HEK293 (cell line): ENCODE data around the gene TNIK.

Source experiments
- CTCF ChIA-PET: fragments of 350-600 bp; formaldehyde crosslinking; extraction: SDS; loops from one replicate; lab custom pipeline; 2021; ENCODE audit warnings: antibody characterized with exemption; lab: Yijun Ruan, JAX
- POLR2A ChIA-PET: fragments of 300-600 bp; formaldehyde crosslinking; extraction: SDS; loops from one replicate; lab custom pipeline; 2020; ENCODE audit warnings: antibody characterized with exemption, inconsistent platforms; lab: Yijun Ruan, JAX
- H3K27ac ChIP-seq: fragments of 200-500 bp; sonication (Bioruptor generic); 2 replicates; pipeline ENCODE4 v1.5.1; 2014; ENCODE audit warnings: low read depth, low read length, control low read depth, inconsistent platforms; ENCODE audit errors: extremely low read depth
- H3K36me3 ChIP-seq, 2 experiments: fragments of 200-500 bp in 1 of 2; sonication (Bioruptor generic) in 1 of 2; 1 replicate in 1 of 2; 2 replicates in 1 of 2; pipeline ENCODE4 v1.5.1; 2014 to 2017; ENCODE audit warnings: inconsistent platforms in 2 of 2, low read length in 2 of 2; ENCODE audit not compliant: control insufficient read depth in 2 of 2, insufficient read depth in 1 of 2
- H3K4me1 ChIP-seq: fragments of 200-500 bp; sonication (Bioruptor generic); 2 replicates; pipeline ENCODE4 v1.5.1; 2014; ENCODE audit warnings: mild to moderate bottlenecking, low read length, inconsistent platforms; ENCODE audit not compliant: control insufficient read depth, insufficient read depth
- H3K4me3 ChIP-seq: 2 replicates; pipeline ENCODE4 v1.5.1; 2011; ENCODE audit warnings: low read depth, mild to moderate bottlenecking, control low read depth, low read length, moderate library complexity
- H3K9me3 ChIP-seq: fragments of 200-500 bp; sonication (Bioruptor generic); 2 replicates; pipeline ENCODE4 v1.5.1; 2014; ENCODE audit warnings: low read depth, low read length, inconsistent platforms; ENCODE audit not compliant: control insufficient read depth, insufficient read depth
- GLIS2 ChIP-seq: fragments of 450-650 bp; formaldehyde crosslinking; IDR thresholded peaks from 2 replicates; pipeline ENCODE4 v1.5.1; 2016; ENCODE audit warnings: missing biosample characterization, missing genetic modification characterization
- HOXA7 ChIP-seq: sonication (generic); formaldehyde crosslinking; IDR thresholded peaks from 2 replicates; pipeline ENCODE4 v1.8.1; 2022; ENCODE audit warnings: missing genetic modification reagents, borderline replicate concordance
- KLF16 ChIP-seq: fragments of 450-650 bp; formaldehyde crosslinking; IDR thresholded peaks from 2 replicates; pipeline ENCODE4 v1.5.1; 2017; ENCODE audit warnings: missing biosample characterization, missing genetic modification characterization
- PBX3 ChIP-seq: sonication (generic); formaldehyde crosslinking; IDR thresholded peaks from 2 replicates; pipeline ENCODE4 v1.8.1; 2022; ENCODE audit warnings: mild to moderate bottlenecking, moderate library complexity, missing genetic modification reagents
- PRDM6 ChIP-seq: fragments of 450-650 bp; formaldehyde crosslinking; IDR thresholded peaks from 2 replicates; pipeline ENCODE4 v1.5.1; 2017; ENCODE audit warnings: missing biosample characterization, missing genetic modification characterization
- ZBTB6 ChIP-seq: fragments of 450-650 bp; formaldehyde crosslinking; IDR thresholded peaks from 2 replicates; pipeline ENCODE4 v1.5.1; 2017; ENCODE audit warnings: missing biosample characterization, missing genetic modification characterization
- ZFP37 ChIP-seq: fragments of 450-650 bp; formaldehyde crosslinking; IDR thresholded peaks from 2 replicates; pipeline ENCODE4 v1.5.1; 2016; ENCODE audit warnings: missing biosample characterization, missing genetic modification characterization
- ZNF121 ChIP-seq: fragments of 450-650 bp; formaldehyde crosslinking; IDR thresholded peaks from 2 replicates; pipeline ENCODE4 v1.5.1; 2016; ENCODE audit warnings: missing biosample characterization, missing genetic modification characterization
- ZNF174 ChIP-seq: fragments of 450-650 bp; formaldehyde crosslinking; IDR thresholded peaks from 2 replicates; pipeline ENCODE4 v1.5.0; 2017; ENCODE audit warnings: missing biosample characterization, mild to moderate bottlenecking, missing genetic modification characterization
- ZNF175 ChIP-seq: fragments of 450-650 bp; formaldehyde crosslinking; IDR thresholded peaks from 2 replicates; pipeline ENCODE4 v1.5.1; 2016; ENCODE audit warnings: missing biosample characterization, missing genetic modification characterization
- ZNF239 ChIP-seq: fragments of 450-650 bp; formaldehyde crosslinking; IDR thresholded peaks from 2 replicates; pipeline ENCODE4 v1.5.1; 2016; ENCODE audit warnings: missing biosample characterization, missing genetic modification characterization
- ZNF26 ChIP-seq: fragments of 450-650 bp; formaldehyde crosslinking; IDR thresholded peaks from 2 replicates; pipeline ENCODE4 v1.5.1; 2016; ENCODE audit warnings: missing biosample characterization, missing genetic modification characterization
- ZNF362 ChIP-seq: fragments of 450-650 bp; formaldehyde crosslinking; IDR thresholded peaks from 2 replicates; pipeline ENCODE4 v1.5.1; 2016; ENCODE audit warnings: missing biosample characterization, missing genetic modification characterization
- ZNF513 ChIP-seq: fragments of 450-650 bp; IDR thresholded peaks from 2 replicates; pipeline ENCODE4 v1.5.1; 2018; ENCODE audit warnings: missing biosample characterization, missing genetic modification characterization
- ZNF514 ChIP-seq: fragments of 450-650 bp; formaldehyde crosslinking; IDR thresholded peaks from 2 replicates; pipeline ENCODE4 v1.5.1; 2016; ENCODE audit warnings: missing biosample characterization, missing genetic modification characterization
- ZNF623 ChIP-seq: fragments of 450-650 bp; formaldehyde crosslinking; IDR thresholded peaks from 2 replicates; pipeline ENCODE4 v1.5.1; 2016; ENCODE audit warnings: missing biosample characterization, missing genetic modification characterization
- ZNF639 ChIP-seq: fragments of 450-650 bp; formaldehyde crosslinking; IDR thresholded peaks from 2 replicates; pipeline ENCODE4 v1.5.1; 2016; ENCODE audit warnings: missing biosample characterization, missing genetic modification characterization
- ZNF645 ChIP-seq: fragments of 450-650 bp; formaldehyde crosslinking; IDR thresholded peaks from 2 replicates; pipeline ENCODE4; 2016; ENCODE audit warnings: missing biosample characterization, missing genetic modification characterization
- ZNF654 ChIP-seq: fragments of 450-650 bp; formaldehyde crosslinking; IDR thresholded peaks from 2 replicates; pipeline ENCODE4 v1.5.1; 2016; ENCODE audit warnings: low read depth, missing biosample characterization, missing genetic modification characterization
- ZNF791 ChIP-seq: fragments of 450-650 bp; formaldehyde crosslinking; IDR thresholded peaks from 2 replicates; pipeline ENCODE4 v1.5.1; 2016; ENCODE audit warnings: missing biosample characterization, missing genetic modification characterization

Gene TNIK

GRCh38 chr3:171026597-171027293 lies 433.5 kb downstream of the TNIK start, which contains the start of gene SLC2A2:
SLC2A2 (minus strand) TSS chr3:171026720; CDS start chr3:171026670, 50 bp downstream.
- Histone ChIP-seq H3K36me3 (no peaks in the 10 kb centered on the region), H3K4me3 (no peak within 1 kb of the TSS), H3K9me3 (no peaks in the 10 kb centered on the region), H3K27ac (no peak within 1 kb of the TSS), H3K4me1 (no peaks in the 10 kb centered on the region; the same call in 1 of the 2 replicates)
- ChIA-PET POLR2A (no interaction called here), CTCF (interaction anchor here (0.6 to 0.9 kb wide), 4 partner anchors 12 to 814 kb away, joined by 3 to 5 read pairs (median 3); no protein-coding TSS in a partner anchor)
- no peak for TF ChIP-seq ZNF121
- no peak for TF ChIP-seq PBX3
- no peak for TF ChIP-seq ZNF639 (tag by site-specific recombination)
- TF ChIP-seq ZNF174 = no peak
- no peak for TF ChIP-seq ZNF791
- no peak for TF ChIP-seq KLF16 (tag by site-specific recombination)
- no peak for TF ChIP-seq ZNF513 (tag by site-specific recombination)
- TF ChIP-seq HOXA7 = no peak
- TF ChIP-seq ZNF623 (tag by site-specific recombination) = no peak
- no peak for TF ChIP-seq ZFP37
- TF ChIP-seq ZNF239 = no peak
- TF ChIP-seq ZNF645 = no peak
- TF ChIP-seq GLIS2 (tag by site-specific recombination) = no peak

- no peaks in the 10 kb centered on the region; the same call in 1 of the 2 replicates for H3K4me1 ChIP-seq
- ChIA-PET POLR2A (no interaction called here), CTCF (no interaction called here)
- no peaks in the 10 kb centered on the region for H3K9me3 ChIP-seq
- no peak overlapping the region for H3K27ac ChIP-seq
- no peak overlapping the region for H3K4me3 ChIP-seq
- H3K36me3 ChIP-seq = no peaks in the 10 kb centered on the region
- no peak for TF ChIP-seq ZBTB6 (tag by site-specific recombination)
- no peak for TF ChIP-seq ZNF514 (tag by site-specific recombination)
- TF ChIP-seq HOXA7 = no peak
- TF ChIP-seq ZFP37 = no peak
- no peak for TF ChIP-seq ZNF654 (tag by site-specific recombination)
- no peak for TF ChIP-seq ZNF26 (tag by site-specific recombination)
- TF ChIP-seq PRDM6 (tag by site-specific recombination) = no peak
- no peak for TF ChIP-seq ZNF362 (tag by site-specific recombination)
- no peak for TF ChIP-seq ZNF175 (tag by site-specific recombination)
- no peak for TF ChIP-seq ZNF513 (tag by site-specific recombination)
These were observed 436.6 kb downstream of the TNIK start for GRCh38 chr3:171023566-171023965.
